NCI-H748 (cell line): Measurements from ENCODE around the gene PIGB.
"Not testable (repeated sequence)": the region's sequence is repeated elsewhere in the genome, so short reads cannot be mapped to it uniquely, and the experiment has no call there.

Source experiments
- DNase-seq: peaks from one replicate; lab custom pipeline; 2025; ENCODE audit not compliant: unreplicated experiment; lab: John Stamatoyannopoulos, UW

The PIGB gene

DNA sequence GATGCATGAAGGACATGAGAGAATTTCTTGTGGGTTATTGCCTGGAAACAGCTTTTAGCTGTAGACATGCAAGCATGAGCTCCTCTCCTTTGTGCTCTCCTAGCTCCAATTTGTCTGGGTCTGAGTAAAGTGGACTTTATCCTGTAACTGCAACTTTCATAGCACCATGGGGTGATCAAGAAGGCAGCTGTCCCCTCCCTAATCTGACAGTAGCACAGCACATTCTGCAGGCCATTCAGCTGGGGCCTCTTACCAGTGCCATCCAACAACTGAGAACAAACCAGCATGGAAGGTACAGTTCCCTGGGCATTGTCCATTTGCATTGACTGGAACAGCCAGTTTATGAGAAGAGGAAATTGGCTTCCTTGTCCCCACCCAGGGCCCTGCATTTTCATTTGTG is 21.7 kb upstream of the PIGB start:
- DNase-seq: no peak

DNA sequence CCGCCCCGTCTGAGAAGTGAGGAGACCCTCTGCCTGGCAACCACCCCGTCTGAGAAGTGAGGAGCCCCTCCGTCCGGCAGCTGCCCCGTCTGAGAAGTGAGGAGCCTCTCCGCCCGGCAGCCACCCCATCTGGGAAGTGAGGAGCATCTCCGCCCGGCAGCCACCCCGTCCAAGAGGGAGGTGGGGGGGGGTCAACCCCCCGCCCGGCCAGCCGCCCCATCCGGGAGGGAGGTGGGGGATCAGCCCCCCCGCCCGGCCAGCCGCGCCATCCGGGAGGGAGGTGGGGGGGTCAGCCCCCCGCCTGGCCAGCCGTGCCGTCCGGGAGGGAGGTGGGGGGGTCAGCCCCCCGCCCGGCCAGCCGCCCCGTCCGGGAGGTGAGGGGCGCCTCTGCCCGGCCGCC is 16.2 kb upstream of the PIGB start:
- DNase-seq: not testable (repeated sequence)

DNA sequence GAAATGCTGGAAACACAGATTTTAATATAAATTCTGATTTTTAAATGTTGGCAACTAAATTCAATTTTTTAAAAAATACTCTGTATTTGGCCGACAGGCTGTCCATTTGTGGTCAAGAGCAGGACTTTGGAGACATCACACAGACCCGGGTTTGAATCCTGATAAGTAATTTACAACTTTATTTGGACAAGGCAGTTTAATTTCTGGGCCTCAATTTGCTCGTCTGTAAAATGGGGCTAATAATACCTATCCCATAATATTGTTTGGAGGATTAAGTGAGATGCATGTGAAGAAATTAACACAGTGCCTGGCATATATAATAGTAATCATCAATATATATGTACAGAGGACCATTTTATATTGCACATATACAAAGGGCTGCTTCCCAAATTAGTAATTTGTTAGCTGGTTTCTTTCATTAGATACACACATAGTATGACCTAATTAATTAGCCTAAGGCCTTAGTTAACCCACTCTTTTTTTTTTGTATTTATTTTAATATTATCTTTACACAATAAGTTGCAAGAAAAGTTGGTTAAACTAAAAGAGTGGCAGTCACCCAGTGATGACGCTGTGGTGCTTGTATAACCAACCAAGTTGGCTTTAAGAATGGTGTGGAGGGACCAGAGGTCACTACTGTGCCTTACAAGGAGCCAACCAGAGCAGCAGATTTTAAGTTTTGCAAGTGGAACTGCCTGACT is 665 bp downstream of the PIGB start:
- no peak for DNase-seq

DNA sequence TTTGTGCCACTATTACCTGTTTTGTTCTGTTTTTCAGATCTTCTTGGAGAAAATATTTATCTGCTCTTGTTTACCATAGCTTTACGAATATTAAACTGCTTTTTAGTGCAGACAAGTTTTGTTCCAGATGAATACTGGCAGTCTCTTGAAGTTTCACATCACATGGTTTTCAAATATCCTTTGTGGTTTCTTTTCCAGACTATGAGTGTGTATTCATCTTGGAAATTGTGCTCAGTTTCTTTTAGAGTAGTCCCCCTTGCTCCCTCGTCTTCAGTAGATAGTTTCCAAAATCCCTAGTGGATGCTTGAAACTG is 1.2 kb downstream of the PIGB start:
- DNase-seq: no peak

DNA sequence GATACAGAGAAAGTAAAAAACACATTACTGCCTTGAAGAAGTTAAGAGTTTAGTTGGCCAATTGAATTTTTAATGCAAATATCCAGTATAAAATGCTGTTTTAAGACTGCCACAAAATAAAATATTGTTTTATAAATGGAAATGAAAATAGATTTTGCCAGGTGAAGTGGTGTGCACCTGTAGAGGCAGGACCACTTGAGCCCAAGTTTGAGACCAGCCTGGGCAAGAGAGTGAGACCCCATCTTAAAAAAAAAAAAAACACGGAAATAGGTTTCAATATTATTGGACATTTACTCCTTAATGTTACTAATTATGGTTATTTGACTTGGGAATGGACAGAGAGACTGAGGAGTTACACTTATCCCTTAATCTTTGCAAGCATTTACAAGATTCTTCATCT is 1.9 kb downstream of the PIGB start:
- DNase-seq: no peak

DNA sequence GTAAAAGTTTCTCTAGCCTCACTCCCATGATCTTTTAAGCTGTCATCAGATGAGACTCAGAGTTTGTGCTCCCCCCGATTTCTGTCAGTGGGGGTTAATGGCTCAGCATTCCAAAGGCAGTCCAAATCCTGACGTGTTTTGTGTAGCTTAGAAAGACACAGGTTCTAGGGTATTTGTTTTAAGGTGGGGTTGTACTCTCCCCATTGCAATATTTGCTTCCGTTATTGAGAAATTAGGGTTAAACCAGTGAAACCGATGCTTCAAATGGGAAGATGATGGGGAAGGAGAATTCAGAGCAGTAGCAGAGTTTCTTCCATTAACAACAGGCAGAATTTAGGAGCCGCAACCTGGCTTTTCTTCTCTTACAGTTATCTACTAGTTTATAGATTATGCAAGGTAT is 3.4 kb downstream of the PIGB start:
- no peak for DNase-seq

DNA sequence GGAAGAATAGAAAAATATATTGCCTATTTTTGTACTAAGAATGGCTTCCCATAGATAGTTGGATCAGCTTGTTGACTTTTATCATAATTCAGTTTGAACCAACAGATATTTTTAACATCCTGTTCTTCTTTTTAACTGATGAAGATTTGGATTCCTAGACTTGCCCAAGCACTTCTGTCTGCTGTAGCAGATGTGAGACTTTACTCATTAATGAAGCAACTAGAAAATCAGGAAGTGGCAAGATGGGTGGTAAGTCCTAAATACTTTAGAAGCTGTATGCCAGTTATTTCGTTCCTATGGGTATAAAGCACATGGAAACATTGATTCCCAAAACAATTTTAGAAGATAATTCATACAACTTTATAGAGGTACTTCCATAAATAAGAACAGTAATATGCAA is 8.4 kb downstream of the PIGB start:
- no peak for DNase-seq

DNA sequence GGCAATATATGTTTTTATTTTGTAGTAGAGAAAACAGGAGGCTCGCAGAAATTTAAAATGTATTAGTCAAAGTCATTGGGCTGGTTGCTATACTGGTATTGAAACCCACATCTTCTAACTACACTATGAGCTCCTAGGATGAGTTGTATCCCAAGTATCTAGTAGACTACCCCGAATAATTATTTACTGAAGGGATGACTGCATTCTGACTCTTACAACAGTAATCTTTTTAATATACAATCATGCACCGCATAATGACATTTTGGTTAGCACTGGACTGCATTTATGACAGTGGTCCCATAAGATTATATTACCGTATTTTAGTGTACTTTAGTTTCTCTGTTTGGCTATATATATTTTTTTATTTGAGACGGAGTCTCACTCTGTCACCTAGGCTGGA is 15.3 kb downstream of the PIGB start:
- no peak for DNase-seq

DNA sequence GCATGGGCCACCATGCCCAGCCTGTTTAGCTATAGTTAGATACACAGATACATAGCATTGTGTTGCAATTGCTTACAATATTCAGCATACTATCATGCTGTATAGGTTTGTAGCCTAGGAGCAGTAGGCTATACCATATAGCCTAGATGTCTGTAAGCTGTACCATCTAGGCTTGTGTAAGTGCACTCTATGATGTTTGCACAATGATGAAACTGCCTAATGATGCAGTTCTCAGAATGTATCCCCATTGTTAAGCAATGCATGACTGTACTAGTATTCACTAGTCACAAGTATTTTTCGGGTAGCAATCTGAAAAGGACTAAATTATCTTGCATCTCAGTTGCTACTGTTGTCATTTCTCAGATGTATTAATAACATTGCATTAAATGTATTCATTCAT is 16.0 kb downstream of the PIGB start:
- DNase-seq: no peak

DNA sequence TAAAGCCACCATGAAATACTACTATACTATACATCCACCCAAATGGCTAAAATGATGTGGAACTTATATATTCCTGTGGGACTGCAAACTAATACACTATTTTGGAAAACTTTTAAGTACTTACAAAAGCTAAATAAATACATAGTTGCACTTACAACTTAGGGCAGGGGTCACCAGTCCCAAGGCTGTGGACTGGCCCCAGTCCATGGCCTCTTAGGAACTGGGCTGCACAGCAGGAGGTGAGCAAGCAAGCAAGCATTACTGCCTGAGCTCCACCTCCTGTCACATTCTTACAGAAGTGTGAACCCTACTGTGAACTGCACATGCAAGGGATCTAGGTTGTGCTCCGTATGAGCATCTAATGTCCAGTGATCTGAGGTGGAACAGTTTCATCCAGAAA is 18.1 kb downstream of the PIGB start:
- no peak for DNase-seq

DNA sequence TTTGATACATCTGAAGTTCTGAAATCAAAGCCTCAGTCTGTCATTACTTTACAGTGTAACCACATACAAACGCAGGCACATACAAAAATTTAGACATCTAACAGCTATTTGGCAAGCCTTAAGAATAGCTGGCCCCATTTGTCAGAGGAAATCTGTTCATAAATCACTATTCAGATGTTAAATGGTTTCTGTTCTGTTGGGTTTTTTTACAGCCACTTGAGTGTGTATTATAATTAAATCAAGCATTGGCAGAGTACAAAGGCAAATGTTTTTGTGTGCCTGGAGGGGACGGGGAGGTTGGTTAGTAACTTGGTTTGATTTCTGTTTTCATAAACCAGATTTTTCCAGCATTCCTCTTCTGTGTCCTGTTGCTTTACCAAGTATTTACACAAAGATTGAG is 24.1 kb downstream of the PIGB start:
- no peak for DNase-seq

DNA sequence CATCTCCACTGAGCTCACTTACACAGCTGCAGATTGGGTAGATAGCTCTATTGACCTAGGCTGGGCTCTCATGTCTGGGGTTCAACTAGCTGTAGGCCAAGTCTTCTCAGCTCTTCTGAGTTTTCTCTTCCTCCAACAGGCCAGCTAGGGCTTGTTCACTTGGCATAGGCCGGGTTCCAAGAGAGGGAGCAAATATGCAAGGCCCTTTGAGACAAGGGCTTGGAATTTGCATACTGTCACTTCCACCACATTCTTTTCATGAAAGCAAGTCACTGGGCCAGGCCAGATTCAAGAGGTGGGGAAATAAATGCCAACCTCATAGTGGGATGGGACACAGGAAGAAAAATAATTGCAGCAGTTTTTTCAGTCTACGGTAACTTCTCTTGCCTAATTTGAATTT is 25.2 kb downstream of the PIGB start:
- no peak for DNase-seq

DNA sequence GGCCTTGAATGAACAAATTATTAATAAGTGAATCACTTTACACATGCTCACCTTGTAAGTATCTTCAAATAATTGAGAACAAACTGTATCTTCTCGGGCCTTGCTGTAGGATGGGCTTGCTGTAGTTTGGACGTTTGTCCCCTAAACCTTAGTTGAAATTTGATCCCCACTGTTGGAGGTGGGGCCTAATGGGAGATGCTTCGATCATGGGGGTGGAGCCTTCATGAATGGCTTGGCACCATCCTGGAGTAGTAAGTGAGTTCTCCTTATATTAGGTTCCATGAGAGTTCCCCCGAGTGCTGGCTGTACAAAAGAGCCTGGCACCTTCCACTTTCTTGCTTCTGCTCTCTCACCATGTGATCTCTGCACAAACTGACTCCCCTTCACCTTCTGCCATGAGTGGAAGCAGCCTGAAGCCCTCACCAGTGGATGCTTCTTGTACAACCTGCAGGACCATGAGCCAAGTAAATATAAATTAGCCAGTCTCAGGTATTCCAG is 29.3 kb downstream of the PIGB start:
- no peak for DNase-seq

DNA sequence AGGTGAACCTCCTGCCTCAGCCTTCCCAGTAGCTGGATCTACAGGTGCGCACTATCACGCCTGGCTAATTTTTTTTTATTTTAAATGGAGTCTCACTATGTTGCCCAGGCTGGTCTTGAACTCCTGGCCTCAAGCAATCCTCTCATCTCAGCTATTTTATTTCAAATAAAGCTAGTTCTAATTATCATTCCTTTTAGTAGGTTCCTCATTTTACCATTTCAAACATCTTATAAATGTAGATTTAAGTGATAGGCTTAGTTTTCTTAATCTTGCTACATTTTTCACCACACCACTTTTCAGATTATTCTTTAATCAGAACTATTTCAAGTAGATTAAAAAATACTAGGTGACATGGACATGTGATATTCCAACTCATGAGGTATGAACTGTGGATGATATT is 30.3 kb downstream of the PIGB start:
- DNase-seq: no peak

DNA sequence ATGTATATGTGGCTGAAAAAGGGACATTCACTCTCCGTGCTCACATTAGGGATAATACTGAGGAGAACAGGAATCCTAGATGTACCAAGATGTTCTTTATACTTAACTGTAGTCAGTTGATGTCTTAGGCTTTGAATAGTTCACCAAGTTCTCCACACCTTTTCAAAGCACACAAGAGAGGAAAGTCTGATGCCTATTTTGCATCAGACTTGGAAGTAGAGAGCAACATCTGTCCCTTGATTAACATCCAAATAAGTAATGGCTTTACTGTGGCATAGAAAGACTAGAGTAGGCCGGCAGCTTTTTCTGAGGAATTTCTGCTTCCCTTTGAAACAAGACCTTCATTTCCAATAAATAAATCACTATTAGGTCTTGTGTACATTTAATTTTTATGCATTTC is 34.0 kb downstream of the PIGB start:
- DNase-seq: no peak

DNA sequence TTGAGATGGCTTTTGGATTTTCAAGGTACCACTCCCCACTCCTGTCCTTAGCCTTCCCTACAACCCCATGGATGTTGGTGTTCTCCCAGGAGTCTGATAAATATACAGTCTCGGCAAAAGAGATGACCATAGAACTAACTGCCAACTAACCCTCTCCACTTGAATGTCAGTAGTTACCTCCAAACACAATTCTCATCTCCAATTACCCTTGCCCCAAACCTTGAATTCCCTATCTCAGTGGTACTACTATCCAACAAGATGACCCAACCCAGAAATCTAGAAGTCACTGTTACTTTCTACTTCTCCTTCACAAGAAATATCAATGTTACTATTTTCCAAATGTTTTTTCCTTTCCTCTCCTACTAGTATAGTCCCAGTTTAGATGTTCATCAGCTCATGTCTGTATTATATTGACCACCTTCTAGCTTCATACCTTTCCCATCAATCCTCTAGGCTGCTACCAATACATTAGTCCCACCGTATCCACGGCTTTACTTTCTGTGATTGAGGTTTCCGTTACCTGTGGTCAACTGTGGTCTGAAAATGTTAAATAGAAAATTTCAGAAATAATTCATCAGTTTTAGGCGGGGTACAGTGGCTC is 38.1 kb downstream of the PIGB start:
- no peak for DNase-seq

DNA sequence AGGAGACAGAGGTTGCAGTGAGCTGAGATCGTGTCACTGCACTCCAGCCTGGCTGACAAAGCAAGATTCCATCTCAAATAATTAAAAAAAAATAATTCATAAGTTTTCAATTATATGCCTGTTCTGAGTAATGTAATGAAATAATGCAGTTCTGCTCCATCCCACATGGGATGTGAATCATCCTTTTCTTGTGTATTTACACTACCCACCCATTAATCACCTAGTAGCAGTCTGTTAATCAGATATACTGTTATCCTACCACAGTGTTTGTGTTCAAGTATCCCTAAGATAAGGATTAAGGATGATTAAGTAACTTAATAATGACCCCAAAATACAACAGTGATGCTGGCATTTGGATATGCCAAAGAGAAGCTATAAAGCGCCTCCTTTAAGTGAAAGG is 38.8 kb downstream of the PIGB start:
- DNase-seq: no peak

DNA sequence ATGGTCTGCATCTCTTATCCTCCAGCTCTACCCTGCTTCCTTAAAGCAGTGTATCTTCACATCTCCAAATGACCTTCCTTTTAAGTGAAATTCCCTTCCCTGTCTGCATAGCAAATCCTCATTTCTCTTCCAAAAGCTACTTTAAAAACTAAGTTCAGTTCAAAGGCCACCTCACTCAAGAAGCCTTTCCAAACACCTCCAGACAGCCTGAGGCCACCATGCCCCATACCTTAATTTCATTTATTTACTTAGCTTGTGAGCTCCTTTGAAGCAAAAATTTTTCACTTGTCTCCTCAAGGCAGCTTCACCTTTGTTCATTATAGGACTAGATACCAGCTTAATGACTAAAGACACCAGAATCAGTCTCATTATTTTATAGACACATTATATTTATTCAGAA is 39.4 kb downstream of the PIGB start:
- no peak for DNase-seq

DNA sequence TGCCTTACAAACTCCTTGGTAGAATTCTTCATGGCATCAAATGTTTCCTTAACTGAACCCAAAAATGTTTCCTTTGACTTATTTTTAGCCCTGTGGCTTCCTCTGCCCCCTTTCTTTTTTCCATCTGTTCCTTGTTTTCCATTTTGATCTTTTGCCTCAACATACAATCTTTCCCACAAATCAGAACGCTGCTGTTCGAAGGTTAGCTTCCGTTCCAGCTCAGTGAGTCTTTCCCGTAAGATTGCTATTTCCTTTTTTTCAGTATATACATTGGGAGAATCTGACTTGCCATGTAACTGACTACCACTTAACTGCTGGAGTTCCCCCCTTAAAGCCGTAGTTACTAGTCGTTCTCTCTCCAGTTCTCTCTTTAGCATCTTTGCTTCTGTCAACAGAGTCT is 41.2 kb downstream of the PIGB start:
- no peak for DNase-seq

DNA sequence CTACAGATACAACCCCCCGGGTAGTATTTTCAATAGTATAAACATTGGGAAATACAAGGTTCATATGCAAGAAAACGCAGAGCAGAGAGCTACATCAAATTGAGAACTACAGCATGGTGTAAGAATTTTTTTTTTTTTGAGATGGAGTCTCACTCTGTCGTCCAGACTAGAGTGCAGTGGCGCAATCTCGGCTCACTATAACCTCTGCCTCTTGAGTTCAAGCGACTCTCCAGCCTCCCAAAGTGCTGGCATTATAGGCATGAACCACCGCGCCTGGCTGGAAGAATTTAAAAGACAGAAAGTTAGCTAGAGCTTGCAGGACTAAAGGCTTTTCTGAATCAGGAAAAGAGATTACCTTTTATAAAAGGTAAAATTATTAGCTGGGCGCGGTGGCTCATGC is 42.0 kb downstream of the PIGB start:
- DNase-seq: no peak

DNA sequence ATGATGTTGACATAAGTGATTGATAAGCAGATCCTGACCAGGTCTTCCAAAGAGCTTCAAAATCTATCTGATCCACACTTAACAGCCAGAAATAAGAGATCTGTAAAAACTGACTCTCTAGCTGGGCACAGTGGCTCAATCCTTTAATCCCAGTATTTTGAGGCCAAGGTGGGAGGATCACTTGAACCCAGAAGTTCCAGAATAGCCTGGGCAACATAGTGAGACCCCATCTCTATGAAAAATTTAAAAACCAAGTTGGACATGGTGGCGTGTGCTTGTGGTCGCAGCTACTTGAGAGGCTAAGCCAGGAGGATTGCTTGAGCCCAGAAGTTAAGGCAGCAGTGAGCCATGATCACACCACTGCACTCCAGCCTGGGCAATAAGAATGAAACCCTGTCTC is 43.6 kb downstream of the PIGB start:
- DNase-seq: no peak

DNA sequence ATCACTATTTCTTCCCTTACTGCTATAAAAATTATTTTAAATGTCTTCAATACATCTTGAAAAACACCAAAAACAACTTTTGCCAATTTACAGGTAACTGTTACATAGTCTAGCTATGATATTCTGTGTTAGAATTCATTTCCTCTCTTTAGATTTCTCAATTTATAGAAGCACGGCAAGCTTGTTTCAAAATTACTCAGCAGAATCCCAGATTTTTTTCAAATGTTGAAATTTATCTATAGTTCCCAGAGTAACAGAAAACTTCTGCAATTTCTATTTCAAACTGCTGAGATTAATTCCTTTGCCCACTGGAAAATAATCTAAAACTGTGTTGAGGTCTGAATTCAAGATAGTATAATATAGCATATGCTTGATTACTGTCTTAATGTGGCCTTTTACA is 48.0 kb downstream of the PIGB start:
- DNase-seq: no peak

DNA sequence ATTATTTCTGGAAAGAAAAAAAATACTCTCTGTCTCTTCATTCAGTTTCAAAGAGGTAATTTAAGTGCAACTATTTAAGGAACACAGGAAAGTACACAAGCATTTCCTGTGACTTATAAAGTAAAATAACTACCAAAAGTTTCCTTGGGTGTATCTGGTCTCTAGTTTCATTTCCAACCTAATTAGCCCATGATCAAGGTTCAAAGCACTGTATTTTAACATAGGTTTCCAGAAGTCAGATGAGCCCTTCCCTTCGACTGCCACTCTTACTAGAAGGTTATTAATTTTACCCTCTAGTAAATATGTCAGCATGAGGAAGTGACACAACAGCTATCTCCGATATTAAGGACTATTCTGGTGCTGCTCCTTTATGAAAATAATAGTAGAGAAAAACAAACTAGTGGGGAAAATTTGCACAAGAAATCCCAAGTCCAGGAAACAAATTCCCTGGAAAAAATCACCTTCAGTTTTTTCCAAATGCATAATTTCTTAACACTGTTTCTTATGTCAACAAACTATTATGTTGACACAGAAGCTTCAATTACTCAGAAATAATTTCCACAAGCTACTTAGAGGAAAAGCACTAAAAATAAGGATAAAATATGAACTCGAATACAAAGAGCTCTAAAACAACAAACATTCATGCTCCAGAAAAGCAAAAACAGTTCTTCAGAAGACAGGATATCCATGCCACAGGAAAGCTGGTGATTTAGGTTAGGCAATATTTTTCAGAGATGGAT is 53.8 kb downstream of the PIGB start:
- DNase-seq: no peak
